B cell (primary cell): Measurements from ENCODE around the gene FMNL2. TPM values are rescaled to one million over a fixed set of nuclear protein-coding genes. Genes with fewer than 3 reads are reported as not detected.

Experiments used
- ATAC-seq: fragments of 200-7000 bp; cut with Tn5 transposase; one replicate; pipeline ENCODE4 v1.10.0; 2021; ENCODE audit warnings: low read depth, mild to moderate bottlenecking, moderate number of reproducible peaks, moderate library complexity
- CTCF ChIA-PET: fragments of 350-600 bp; sonication (Branson Sonifier 250); formaldehyde crosslinking; loops from one replicate; lab custom pipeline; 2021; ENCODE audit warnings: antibody characterized with exemption, inconsistent platforms; lab: Charles Lee
- POLR2A ChIA-PET: fragments of 350-600 bp; sonication (Branson Sonifier 250); formaldehyde crosslinking; loops from one replicate; lab custom pipeline; 2021; ENCODE audit warnings: antibody characterized with exemption; lab: Charles Lee
- DNase-seq: peaks from one replicate; pipeline ENCODE4 v3.0.0; 2013
- H2AFZ ChIP-seq: 2 replicates; pipeline ENCODE4 v1.6.1; 2012; ENCODE audit warnings: mild to moderate bottlenecking, low read depth, low read length; ENCODE audit not compliant: insufficient read depth, poor library complexity, severe bottlenecking
- H3K27ac ChIP-seq, 2 donors: 1 replicate in 1 of 2; 2 replicates in 1 of 2; pipeline ENCODE4 v1.5.1; 2012 to 2013; ENCODE audit warnings: low read length in 2 of 2, mild to moderate bottlenecking in 2 of 2, moderate library complexity in 1 of 2
- H3K27me3 ChIP-seq, 4 experiments: fragments of 200-600 bp in 1 of 4; sonication (generic) in 1 of 4; replicated peaks in 1 of 4; 1 replicate in 2 of 4; 2 replicates in 2 of 4; pipeline versions ENCODE4 v1.6.1 to v1.7.0; 2013 to 2016; ENCODE audit warnings: low read length in 3 of 4, mild to moderate bottlenecking in 2 of 4, mixed read lengths in 1 of 4, moderate library complexity in 1 of 4; ENCODE audit not compliant: insufficient read depth in 4 of 4, control insufficient read depth in 3 of 4; ENCODE audit errors: control extremely low read depth in 1 of 4
- H3K36me3 ChIP-seq, 2 experiments: replicated peaks in 1 of 2; 1 replicate in 1 of 2; 2 replicates in 1 of 2; pipeline versions ENCODE4 v1.6.1 to v1.7.1; 2013; ENCODE audit warnings: low read length in 1 of 2; ENCODE audit not compliant: insufficient read depth in 2 of 2, control insufficient read depth in 1 of 2; ENCODE audit errors: control extremely low read depth in 1 of 2, extremely low read depth in 1 of 2
- H3K4me1 ChIP-seq, 2 donors: fragments of 200-600 bp in 1 of 2; sonication (generic) in 1 of 2; 1 replicate in 1 of 2; 2 replicates in 1 of 2; pipeline versions ENCODE4 v1.5.1 to v1.6.1; 2013 to 2017; ENCODE audit warnings: low read length in 2 of 2; ENCODE audit not compliant: control insufficient read depth in 2 of 2, insufficient read depth in 2 of 2
- H3K4me2 ChIP-seq: replicated peaks from 2 replicates; pipeline ENCODE3; 2012; ENCODE audit warnings: mild to moderate bottlenecking, low read depth, low read length; ENCODE audit not compliant: poor library complexity, severe bottlenecking
- H3K4me3 ChIP-seq, 5 experiments: fragments of 200-600 bp in 1 of 5; sonication (generic) in 1 of 5; 1 replicate in 3 of 5; 2 replicates in 2 of 5; pipeline versions ENCODE4 v1.5.1 to v1.7.0; 2011 to 2016; ENCODE audit warnings: low read length in 4 of 5, mild to moderate bottlenecking in 4 of 5, low read depth in 2 of 5, control low read depth in 1 of 5, moderate library complexity in 1 of 5; ENCODE audit not compliant: insufficient read depth in 1 of 5; ENCODE audit errors: control extremely low read depth in 1 of 5, extremely low read depth in 1 of 5
- H3K79me2 ChIP-seq: fragments of 200-600 bp; sonication (generic); one replicate; pipeline ENCODE4 v1.6.0; 2016; ENCODE audit warnings: low read length; ENCODE audit not compliant: control insufficient read depth, insufficient read depth
- H3K9ac ChIP-seq: fragments of 200-600 bp; sonication (generic); 2 replicates; pipeline ENCODE4 v1.6.1; 2017; ENCODE audit warnings: mild to moderate bottlenecking, low read length, moderate library complexity
- H3K9me3 ChIP-seq, 3 donors: one replicate each; pipeline versions ENCODE4 v1.6.1 to v1.7.1; 2013; ENCODE audit warnings: low read length in 2 of 3; ENCODE audit not compliant: control insufficient read depth in 2 of 3, insufficient read depth in 1 of 3; ENCODE audit errors: control extremely low read depth in 1 of 3
- H4K20me1 ChIP-seq: 2 replicates; pipeline ENCODE4 v1.6.0; 2012; ENCODE audit warnings: mild to moderate bottlenecking, low read length; ENCODE audit not compliant: insufficient read depth, control insufficient read depth, poor library complexity, severe bottlenecking
- H3K27ac Mint-ChIP-seq: one replicate; pipeline ENCODE4 v1.8.0; 2021; ENCODE audit warnings: mixed read lengths
- H3K27me3 Mint-ChIP-seq: one replicate; pipeline ENCODE4 v1.8.0; 2021; ENCODE audit warnings: mixed read lengths
- H3K4me1 Mint-ChIP-seq: one replicate; pipeline ENCODE4 v1.8.0; 2021; ENCODE audit warnings: mixed read lengths
- H3K4me3 Mint-ChIP-seq: one replicate; pipeline ENCODE4 v1.8.0; 2021; ENCODE audit warnings: mixed read lengths
- H3K9me3 Mint-ChIP-seq: one replicate; pipeline ENCODE4 v1.8.0; 2022; ENCODE audit warnings: mixed read lengths; ENCODE audit not compliant: insufficient read depth
- CTCF ChIP-seq: fragments of 200-600 bp; IDR thresholded peaks from one replicate; pipeline ENCODE4 v1.8.0; 2022; ENCODE audit warnings: antibody characterized with exemption, mild to moderate bottlenecking
- EZH2 ChIP-seq: IDR thresholded peaks from 2 replicates; pipeline ENCODE4 v1.6.1; 2012; ENCODE audit warnings: borderline replicate concordance, low read depth, mild to moderate bottlenecking, moderate library complexity, low read length; ENCODE audit not compliant: insufficient read depth, poor library complexity, severe bottlenecking
- WGBS: methylation state at CpG from one replicate; pipeline ENCODE4 v1.1.5; 2013; ENCODE audit warnings: missing lambda C conversion rate; ENCODE audit not compliant: insufficient coverage; 5-methylcytosine and 5-hydroxymethylcytosine counted together
- intact Hi-C: fragments of 100-400 bp; cut with micrococcal nuclease; formaldehyde crosslinking; loops from one replicate; pipeline ENCODE4 v1.10.0; 2022
- polyA plus RNA-seq: library from polyadenylated mRNA; depleted of rRNA; stranded (reverse); fragments of >200 nt; gene quantifications from 2 replicates; pipeline ENCODE4 v1.2.3, GENCODE V29; 2012
- total RNA-seq, 2 donors: library from RNA; stranded (reverse); fragments of 120-200 nt in 1 of 2; gene quantifications; 1 replicate in 1 of 2; 2 replicates in 1 of 2; pipeline versions ENCODE4 v1.2.3 to v1.2.4, GENCODE V29; 2013 to 2022

FMNL2 gene
- total and polyA plus RNA-seq, 2 donors (not counting 1 experiment from before 2014, with no cell fraction given), result 0.73 to 8.8 TPM

- intact Hi-C loops, result no loop called here
- H4K20me1 ChIP-seq, result no peaks in the 10 kb centered on the region
- no peak overlapping the region for H3K4me3 Mint-ChIP-seq
- H3K4me1 ChIP-seq, result no peaks in the 10 kb centered on the region
- no peaks in the 10 kb centered on the region for H3K27me3 Mint-ChIP-seq
- no peak for DNase-seq
- H2AFZ ChIP-seq, result no peak overlapping the region
- ChIA-PET POLR2A (no interaction called here), CTCF (interaction anchor here (0.9 to 3.4 kb wide), 4 partner anchors 10 to 611 kb away, joined by 3 to 19 read pairs (median 4); no protein-coding TSS in a partner anchor)
- no peak overlapping the region for H3K9ac ChIP-seq
- H3K79me2 ChIP-seq, result no peaks in the 10 kb centered on the region
- TF ChIP-seq CTCF (no peak), EZH2 (no peak)
- H3K27ac ChIP-seq, result no peak overlapping the region
- no peaks in the 10 kb centered on the region for H3K4me1 Mint-ChIP-seq
- H3K4me3 ChIP-seq, result no peak overlapping the region
- WGBS, result 100% methylated on average over 8 of the region's 9 CpGs
- H3K27me3 ChIP-seq, result no peaks in the 10 kb centered on the region
- H3K9me3 Mint-ChIP-seq, result no peaks in the 10 kb centered on the region
- ATAC-seq, result no peak
- H3K36me3 ChIP-seq, result peaks cover 2 to 7% of the 10 kb centered on the region in 2 experiments
- H3K4me2 ChIP-seq, result no peak overlapping the region
- no peaks in the 10 kb centered on the region for H3K9me3 ChIP-seq
- no peak overlapping the region for H3K27ac Mint-ChIP-seq
Measured at GRCh38 chr2:152647552-152647951, 312.6 kb downstream of the FMNL2 start.

GRCh38 chr2:152648336-152648735 lies 313.4 kb downstream of the FMNL2 start:
- H4K20me1 ChIP-seq, result no peaks in the 10 kb centered on the region
- no peak overlapping the region for H3K4me3 Mint-ChIP-seq
- peak; percentile 24 for TF ChIP-seq CTCF
- TF ChIP-seq EZH2, result no peak
- no peak for DNase-seq
- peaks cover 2 to 7% of the 10 kb centered on the region in 2 experiments for H3K36me3 ChIP-seq
- H3K9me3 Mint-ChIP-seq, result no peaks in the 10 kb centered on the region
- H3K4me2 ChIP-seq, result no peak overlapping the region
- no peak overlapping the region for H3K9ac ChIP-seq
- no peak overlapping the region for H2AFZ ChIP-seq
- intact Hi-C loops, result no loop called here
- POLR2A ChIA-PET, result interaction anchor here (0.6 kb wide), 1 partner anchor 69 kb away, joined by 6 read pairs; the partner anchor contains the start of gene PRPF40A
- no peaks in the 10 kb centered on the region for H3K4me1 ChIP-seq
- no peak for ATAC-seq
- H3K27me3 ChIP-seq, result no peaks in the 10 kb centered on the region
- no peaks in the 10 kb centered on the region for H3K27me3 Mint-ChIP-seq
- no peak overlapping the region for H3K27ac Mint-ChIP-seq
- CTCF ChIA-PET, result interaction anchor here (1.1 to 3.4 kb wide), 3 partner anchors 10 to 54 kb away, joined by 3 to 19 read pairs (median 3); no protein-coding TSS in a partner anchor
- H3K4me3 ChIP-seq, result no peak overlapping the region
- H3K79me2 ChIP-seq, result no peaks in the 10 kb centered on the region
- H3K27ac ChIP-seq, result no peak overlapping the region
- no CpG with 5 or more reads among the region's 2 CpGs for WGBS
- H3K9me3 ChIP-seq, result no peaks in the 10 kb centered on the region
- H3K4me1 Mint-ChIP-seq, result no peaks in the 10 kb centered on the region
